Panc1 (cell line): ENCODE data around the gene RETREG1.

Source experiments
- POLR2AphosphoS5 ChIP-seq: IDR thresholded peaks from 2 replicates; pipeline ENCODE4 v1.6.1; 2012; ENCODE audit warnings: mild to moderate bottlenecking, low read depth, low read length, moderate library complexity
- REST ChIP-seq, 2 experiments: IDR thresholded peaks; 2 replicates each; pipeline ENCODE4 v1.6.1; 2011 to 2012; ENCODE audit warnings: low read depth in 2 of 2, control low read depth in 1 of 2, low read length in 1 of 2, mild to moderate bottlenecking in 1 of 2, moderate library complexity in 1 of 2; ENCODE audit not compliant: insufficient read depth in 1 of 2
- SIN3A ChIP-seq: IDR thresholded peaks from 2 replicates; pipeline ENCODE4 v1.6.1; 2012; ENCODE audit warnings: low read depth, mild to moderate bottlenecking, low read length, moderate library complexity, borderline replicate concordance; ENCODE audit not compliant: insufficient read depth
- TCF7L2 ChIP-seq: IDR thresholded peaks from 2 replicates; pipeline ENCODE4 v1.6.1; 2011; ENCODE audit warnings: mild to moderate bottlenecking, low read depth, low read length, inconsistent platforms
- TF ChIP-seq, protein P1 (sequence below): fragments of 450-650 bp; IDR thresholded peaks from 2 replicates; pipeline ENCODE4 v1.5.1; 2017; ENCODE audit warnings: mild to moderate bottlenecking

DNA sequence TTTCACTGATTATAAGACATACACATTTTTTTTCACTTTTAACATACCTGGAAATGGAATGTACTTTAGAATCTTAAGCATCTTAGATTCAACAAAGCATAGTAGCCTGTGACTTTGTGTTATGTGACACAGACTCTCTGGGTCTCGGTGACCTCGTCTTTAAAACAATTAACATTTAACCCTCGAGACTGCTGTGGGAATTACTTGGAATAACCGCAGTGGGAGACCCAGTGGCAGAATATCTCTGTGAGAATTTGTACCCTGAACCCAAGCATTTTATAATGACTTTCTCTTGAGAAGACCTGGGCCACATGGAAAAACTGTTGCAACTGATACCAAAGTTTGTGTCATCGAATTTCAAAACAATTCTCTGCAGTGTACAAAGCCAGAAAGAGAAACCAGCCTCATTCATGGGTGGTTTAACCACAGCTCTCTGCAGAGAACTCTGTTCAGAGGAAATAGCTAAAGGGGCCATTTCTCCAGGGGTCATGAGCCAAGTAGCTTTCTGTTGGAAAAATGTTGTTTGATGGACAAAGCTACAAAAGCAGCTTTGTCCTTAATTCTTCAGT is 10.0 kb upstream of the RETREG1 start:
- TF ChIP-seq POLR2AphosphoS5 (no peak), REST (IDR thresholded peaks at IDR 0.05; ENCODE audit: insufficient read depth in 1 of 2, low read depth in 2 of 2, low read length in 1 of 2) (no peak), SIN3A (no peak), TCF7L2 (no peak)
- TF ChIP-seq, protein P1, sequence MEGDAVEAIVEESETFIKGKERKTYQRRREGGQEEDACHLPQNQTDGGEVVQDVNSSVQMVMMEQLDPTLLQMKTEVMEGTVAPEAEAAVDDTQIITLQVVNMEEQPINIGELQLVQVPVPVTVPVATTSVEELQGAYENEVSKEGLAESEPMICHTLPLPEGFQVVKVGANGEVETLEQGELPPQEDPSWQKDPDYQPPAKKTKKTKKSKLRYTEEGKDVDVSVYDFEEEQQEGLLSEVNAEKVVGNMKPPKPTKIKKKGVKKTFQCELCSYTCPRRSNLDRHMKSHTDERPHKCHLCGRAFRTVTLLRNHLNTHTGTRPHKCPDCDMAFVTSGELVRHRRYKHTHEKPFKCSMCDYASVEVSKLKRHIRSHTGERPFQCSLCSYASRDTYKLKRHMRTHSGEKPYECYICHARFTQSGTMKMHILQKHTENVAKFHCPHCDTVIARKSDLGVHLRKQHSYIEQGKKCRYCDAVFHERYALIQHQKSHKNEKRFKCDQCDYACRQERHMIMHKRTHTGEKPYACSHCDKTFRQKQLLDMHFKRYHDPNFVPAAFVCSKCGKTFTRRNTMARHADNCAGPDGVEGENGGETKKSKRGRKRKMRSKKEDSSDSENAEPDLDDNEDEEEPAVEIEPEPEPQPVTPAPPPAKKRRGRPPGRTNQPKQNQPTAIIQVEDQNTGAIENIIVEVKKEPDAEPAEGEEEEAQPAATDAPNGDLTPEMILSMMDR = no peak
